VCaP (cell line): ENCODE results near the gene SYNE1.
"Not testable (repeated sequence)": the region's sequence is repeated elsewhere in the genome, so short reads cannot be mapped to it uniquely, and the experiment has no call there.

Source experiments
- H3K27ac ChIP-seq: fragments of 450-650 bp; 2 replicates; pipeline ENCODE4 v1.5.1; 2017
- TF ChIP-seq, protein P1 (sequence below): fragments of 450-650 bp; conservative IDR thresholded peaks from 2 replicates; pipeline ENCODE4 v1.5.1; 2017; ENCODE audit warnings: mild to moderate bottlenecking, moderate library complexity

The SYNE1 gene

DNA sequence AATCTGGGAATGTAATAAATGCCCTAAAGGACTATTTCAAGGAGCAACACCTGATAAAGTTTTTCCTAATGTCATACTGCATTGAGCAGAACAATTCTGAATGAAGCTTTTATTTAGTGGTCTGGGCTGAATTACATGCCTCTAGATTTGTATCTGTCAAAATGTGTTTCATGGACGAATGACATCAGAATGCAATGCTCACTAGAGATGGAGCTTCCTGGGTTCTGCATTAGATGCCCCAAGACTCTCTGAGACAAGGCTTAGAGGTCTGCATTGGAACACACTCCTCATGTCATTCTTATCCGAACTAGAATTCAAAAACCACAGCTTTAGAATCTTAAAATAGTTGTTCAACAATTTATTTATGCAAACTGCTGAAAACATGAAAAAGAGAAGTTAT is 62.0 kb downstream of the SYNE1 start:
- no peak overlapping the region for H3K27ac ChIP-seq
- TF ChIP-seq, protein P1, sequence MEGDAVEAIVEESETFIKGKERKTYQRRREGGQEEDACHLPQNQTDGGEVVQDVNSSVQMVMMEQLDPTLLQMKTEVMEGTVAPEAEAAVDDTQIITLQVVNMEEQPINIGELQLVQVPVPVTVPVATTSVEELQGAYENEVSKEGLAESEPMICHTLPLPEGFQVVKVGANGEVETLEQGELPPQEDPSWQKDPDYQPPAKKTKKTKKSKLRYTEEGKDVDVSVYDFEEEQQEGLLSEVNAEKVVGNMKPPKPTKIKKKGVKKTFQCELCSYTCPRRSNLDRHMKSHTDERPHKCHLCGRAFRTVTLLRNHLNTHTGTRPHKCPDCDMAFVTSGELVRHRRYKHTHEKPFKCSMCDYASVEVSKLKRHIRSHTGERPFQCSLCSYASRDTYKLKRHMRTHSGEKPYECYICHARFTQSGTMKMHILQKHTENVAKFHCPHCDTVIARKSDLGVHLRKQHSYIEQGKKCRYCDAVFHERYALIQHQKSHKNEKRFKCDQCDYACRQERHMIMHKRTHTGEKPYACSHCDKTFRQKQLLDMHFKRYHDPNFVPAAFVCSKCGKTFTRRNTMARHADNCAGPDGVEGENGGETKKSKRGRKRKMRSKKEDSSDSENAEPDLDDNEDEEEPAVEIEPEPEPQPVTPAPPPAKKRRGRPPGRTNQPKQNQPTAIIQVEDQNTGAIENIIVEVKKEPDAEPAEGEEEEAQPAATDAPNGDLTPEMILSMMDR, result no peak

DNA sequence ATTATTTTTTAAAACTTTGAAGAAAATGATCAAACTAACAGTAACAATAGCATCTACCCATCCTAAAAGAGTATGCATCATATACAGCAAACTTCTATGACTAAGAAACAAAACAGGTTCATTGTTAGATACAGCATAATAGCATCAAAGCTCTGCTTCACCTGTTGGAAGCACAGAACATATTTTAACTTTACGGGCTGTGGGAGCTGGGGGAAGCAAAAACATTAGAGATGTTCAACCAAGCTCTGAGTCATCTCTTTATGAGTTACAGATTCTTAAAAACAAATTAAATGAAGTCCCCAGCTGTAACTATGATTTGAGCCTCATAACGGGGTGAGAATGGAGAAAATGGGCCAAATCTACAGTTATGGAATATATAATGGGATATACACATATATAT is 63.4 kb downstream of the SYNE1 start:
- no peak overlapping the region for H3K27ac ChIP-seq
- TF ChIP-seq, protein P1, result no peak

DNA sequence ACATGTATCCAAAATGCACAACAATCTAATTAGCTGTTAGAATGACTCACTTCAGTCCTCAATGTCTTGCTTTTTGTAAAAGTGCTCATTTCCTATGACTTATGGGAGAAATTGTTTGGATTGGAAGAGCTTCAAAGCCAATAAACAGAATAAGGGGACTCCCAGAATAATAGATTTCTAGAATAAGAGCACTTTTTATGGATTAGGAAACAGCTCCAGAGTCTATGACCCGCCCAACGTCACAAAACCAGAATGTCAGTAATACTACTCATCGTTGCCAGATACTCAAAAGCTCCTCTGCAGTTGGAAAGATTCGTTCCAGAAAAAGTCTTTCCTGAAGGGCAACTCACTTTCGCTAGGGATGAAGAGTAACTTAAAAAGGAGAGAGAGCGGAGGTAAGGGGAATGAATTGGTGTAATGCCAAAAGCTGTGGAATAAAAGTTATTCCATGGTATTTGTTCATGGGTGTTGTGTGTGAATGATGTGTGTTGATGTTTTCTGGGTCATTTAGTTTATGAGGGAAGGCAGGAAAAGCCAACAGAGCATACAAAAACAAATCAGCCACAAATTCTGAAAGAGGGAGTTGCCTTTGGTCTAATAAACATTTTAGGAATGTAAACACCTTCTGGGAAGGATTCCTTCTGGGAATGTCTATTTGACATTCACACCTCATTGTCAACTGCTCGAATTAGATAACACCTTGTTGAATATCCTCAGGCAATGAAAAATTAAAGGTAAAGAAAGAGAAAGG is 64.6 kb downstream of the SYNE1 start:
- TF ChIP-seq, protein P1, result no peak
- H3K27ac ChIP-seq, result no peak overlapping the region

DNA sequence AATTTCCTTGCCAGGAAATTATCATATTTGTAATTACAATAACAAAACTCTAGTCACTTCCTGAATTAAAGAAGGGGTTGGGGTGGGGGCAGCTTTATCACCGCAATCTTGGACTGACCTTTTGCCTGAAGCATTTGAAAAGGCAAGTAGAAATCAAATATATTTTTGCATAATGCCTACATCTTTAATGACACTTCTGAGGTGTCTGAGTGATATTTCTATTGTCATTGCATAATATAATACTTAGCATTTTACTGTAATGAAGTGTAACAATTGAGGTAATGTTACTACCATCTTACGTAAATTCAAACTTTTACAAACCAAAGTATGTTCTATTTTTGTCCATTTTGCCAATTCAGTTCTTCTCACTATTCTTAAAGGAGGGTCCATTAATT is 65.2 kb downstream of the SYNE1 start:
- TF ChIP-seq, protein P1, result no peak
- H3K27ac ChIP-seq, result no peak overlapping the region

DNA sequence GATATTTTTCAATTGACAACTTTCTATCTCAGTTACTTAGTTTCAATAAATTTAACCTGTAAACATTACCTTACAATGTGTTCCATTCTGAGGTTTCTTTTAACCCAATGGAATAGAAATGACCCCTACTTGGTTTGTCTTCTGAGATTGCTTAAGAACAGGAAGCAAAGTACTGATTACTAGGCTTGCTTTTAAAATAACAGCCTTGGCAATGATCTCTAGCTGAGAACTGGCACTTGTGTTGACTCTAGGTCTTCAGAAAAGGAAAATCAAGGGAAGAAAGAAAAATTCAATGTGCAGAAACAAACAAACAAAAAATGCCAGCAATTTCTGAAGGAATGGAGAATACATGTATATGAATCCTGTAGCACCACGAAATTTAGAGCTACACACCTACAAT is 66.1 kb downstream of the SYNE1 start:
- H3K27ac ChIP-seq, result no peak overlapping the region
- TF ChIP-seq, protein P1, result no peak

DNA sequence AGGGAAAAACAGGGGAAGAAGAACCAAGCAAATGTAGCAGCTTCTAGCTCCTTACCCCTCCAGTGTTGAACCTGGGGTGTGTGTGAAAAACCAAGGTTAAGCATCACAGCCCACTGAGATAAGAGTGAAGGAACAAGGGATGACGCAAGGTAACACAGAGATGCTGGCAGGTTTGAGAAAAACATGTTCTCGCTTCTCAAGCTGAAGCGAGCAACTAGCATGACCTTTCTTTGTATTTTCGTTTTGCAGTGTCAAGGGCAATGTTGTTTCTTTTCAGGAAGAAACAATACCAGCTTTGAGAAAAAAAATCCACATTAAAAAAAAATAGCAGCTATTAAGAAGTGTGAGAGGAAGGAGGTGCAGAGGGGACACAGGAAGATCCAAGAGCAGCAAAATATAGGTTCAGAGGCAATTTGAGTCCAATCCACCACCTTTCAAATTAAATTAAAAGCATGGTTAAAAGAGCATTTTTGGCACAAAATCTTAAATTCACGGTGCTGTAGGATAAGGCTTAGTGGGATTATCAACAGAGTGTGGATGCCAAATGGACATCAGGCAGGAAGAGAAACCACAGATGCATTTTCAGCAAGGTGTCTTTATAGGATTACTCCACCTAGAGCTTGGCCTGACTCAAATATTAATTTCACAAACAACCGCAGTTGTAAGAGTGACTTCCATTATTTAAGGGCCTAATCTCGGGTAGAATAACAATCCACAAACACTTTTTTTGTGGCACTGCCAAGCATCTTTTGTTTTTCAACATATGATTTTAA is 70.9 kb downstream of the SYNE1 start:
- H3K27ac ChIP-seq, result no peak overlapping the region
- TF ChIP-seq, protein P1, result no peak

DNA sequence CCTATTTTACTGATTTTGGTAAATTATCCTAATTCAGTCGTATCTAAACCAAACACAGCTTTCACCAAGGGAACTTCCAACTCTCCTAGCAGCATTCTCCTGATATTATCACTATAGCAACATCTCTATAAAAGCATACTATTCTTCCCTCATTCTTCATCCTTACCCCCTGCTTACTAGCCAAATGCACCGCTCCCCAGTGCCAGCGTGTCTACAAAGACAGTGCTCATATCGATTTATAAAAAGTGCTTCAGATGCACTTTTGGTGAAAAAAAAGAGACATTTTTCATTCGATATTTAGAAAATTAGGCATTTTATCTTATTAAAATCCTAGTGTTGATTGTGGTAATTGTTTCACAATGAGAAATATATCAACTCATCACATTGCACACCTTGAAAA is 74.0 kb downstream of the SYNE1 start:
- no peak overlapping the region for H3K27ac ChIP-seq
- TF ChIP-seq, protein P1, result no peak

DNA sequence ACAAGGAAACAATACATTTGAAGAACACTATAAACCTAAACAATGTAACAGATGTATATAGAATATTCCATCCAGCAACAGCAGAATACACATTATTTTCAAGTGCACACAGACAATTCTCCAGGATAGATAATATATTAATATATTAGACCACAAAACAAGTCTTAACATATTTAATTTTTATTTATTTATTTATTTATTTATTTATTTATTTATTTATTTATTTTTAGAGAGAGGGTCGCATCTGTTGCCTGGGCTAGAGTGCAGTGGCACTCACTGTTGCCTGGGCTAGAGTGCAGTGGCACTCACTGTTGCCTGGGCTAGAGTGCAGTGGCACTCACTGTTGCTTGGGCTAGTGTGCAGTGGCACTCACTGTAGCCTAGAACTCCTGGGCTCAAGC is 78.4 kb downstream of the SYNE1 start:
- not testable (repeated sequence) for H3K27ac ChIP-seq
